Inflammatory macrophage treated with lipopolysaccharide for 1 hour (primary cell): Measurements from ENCODE around the gene PKP4.

Source experiments
- DNase-seq, 2 donors: peaks; one replicate each; pipeline ENCODE4 v3.0.0-alpha.2; 2020 to 2022

PKP4 gene

DNA sequence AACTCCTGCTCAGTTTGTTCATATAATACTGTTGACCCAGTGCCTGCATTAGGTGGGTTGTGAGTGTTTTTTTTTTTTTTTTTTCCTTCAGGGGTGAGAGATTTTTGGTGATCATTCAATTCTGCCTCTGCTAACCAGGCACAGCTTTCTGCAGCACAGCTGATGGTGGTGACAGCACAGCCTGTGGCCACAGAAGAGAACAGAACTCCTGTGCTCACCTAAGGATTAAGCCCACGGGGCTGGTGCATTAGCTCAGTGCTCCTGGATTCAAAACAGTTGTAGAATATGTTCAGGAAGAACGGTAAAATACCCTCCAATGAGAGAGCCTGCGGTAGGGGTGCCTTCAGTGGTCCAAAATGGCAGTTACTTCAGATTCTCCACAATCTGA is 42.0 kb downstream of the PKP4 start:
- no peak for DNase-seq

DNA sequence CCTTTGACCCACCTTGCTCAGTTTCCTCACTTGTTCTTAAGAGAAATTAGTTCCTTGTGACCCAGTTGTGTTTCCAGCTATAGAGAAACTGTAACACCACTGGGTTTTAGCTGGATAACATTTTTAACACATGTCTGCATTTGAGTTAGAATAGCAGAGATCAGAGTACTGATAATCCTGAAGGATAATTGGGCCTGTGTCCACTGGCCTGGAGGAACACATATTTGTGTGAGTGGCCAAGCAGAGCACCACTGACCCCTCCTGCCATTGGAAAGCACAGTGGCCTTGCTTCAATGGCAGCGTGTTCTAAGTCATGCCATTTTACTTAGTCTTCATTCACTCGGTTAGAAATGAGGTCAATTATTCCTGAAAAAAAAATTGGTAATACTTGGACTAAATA is 42.6 kb downstream of the PKP4 start:
- DNase-seq: no peak

GRCh38 chr2:158500333-158500732 is 43.6 kb downstream of the PKP4 start:
- no peak for DNase-seq

DNA sequence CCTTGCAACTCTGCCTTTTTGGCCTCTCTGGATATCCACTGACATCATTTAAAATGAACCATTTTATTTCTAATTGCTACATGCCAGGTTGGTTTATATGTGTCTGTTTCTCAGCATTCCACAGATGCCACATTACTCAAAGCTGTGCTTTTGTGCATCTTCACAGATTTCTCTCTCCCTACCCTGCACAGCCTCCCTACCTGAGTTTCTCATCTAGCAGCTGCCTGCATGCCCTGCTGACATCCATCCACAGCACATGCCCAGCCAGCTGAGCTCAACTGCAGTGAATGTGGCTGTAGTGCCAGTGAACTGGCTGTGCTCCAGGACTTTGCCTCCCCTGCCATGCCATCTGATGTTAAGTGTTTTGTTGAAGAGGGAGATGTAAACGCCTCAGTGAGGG is 44.5 kb downstream of the PKP4 start:
- no peak for DNase-seq

DNA sequence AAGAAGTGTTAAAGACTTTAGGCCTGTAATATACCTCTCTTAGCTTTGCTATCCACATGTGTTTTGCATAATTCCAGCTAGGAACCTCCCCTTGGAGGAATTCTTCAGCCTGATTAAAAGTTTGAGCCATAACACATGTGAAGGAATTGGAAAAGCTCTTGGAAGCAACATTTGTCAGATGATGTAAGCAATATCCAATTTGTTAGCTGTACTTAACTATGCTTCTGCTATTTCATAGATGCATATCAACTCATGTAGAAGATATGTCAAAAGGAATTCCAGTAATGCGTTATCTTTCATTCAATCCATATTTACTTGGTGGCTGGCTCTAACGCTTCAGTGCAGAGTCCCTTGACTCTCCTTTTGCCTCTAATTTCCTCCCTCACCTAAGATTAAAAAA is 46.2 kb downstream of the PKP4 start:
- no peak for DNase-seq

- no peak for DNase-seq
Measured at GRCh38 chr2:158504088-158504487, 47.3 kb downstream of the PKP4 start.

- DNase-seq: no peak
Measured at GRCh38 chr2:158505448-158505934, 48.7 kb downstream of the PKP4 start.

- DNase-seq: no peak
Measured at GRCh38 chr2:158507141-158507540, 50.4 kb downstream of the PKP4 start.

DNA sequence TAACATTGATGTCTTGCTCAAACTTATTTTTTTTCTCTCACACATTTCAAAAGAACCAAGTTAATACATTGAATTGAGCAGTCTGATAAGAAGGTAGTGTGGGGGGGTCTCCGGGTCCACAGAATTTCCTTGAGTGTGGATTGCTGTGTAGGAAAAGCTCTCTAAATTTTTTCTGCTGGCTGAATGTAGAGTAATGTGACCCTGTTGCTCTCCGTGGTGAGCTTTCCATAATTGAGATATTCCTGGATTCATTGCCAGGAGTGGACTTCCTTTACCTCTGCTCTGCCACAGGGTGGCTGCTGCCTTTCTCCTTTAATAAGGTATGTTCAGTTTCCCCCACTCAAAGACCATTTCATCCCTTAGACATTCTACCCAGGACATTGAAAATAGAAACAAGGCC is 50.9 kb downstream of the PKP4 start:
- DNase-seq: no peak

- no peak for DNase-seq
Measured at GRCh38 chr2:158509928-158510797, 53.4 kb downstream of the PKP4 start.

DNA sequence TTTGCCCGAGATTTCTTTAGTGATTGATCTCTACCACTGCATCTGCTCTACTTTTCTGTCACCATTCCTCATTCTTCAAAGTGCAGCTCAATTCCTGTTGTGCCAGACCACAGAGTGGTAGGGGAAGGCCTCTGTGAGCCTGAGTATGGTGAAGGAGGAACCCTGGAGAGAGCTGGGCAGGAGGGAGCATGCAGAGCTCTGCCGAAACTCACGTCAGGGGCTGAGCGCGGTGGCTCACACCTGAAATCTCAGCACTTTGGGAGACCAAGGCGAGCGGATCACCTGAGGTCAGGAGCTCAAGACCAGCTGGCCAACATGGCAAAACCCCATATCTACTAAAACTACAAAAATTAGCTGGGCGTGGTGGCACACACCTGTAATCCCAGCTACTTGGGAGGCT is 54.1 kb downstream of the PKP4 start:
- no peak for DNase-seq

GRCh38 chr2:158511706-158512105 is 55.0 kb downstream of the PKP4 start:
- DNase-seq: no peak

DNA sequence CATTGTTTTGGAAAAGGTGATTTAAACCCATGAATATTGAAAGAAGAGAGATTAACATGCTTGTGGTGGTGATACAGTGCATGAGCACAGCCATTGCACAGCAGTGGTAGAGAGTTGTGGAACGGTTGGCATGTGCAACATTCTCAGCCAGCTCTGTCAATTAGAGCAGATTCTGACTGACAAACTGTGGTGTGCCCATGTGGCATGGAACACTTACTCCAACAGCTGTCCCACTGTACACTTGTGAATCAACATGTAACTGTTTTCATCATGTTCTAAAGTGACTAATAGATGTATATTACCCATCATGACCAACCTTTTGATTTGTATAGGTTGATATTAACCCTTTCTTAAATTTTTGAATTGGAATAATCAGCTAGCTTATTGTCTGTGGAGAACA is 55.6 kb downstream of the PKP4 start:
- DNase-seq: no peak

- no peak for DNase-seq
Measured at GRCh38 chr2:158513841-158514240, 57.1 kb downstream of the PKP4 start.

DNA sequence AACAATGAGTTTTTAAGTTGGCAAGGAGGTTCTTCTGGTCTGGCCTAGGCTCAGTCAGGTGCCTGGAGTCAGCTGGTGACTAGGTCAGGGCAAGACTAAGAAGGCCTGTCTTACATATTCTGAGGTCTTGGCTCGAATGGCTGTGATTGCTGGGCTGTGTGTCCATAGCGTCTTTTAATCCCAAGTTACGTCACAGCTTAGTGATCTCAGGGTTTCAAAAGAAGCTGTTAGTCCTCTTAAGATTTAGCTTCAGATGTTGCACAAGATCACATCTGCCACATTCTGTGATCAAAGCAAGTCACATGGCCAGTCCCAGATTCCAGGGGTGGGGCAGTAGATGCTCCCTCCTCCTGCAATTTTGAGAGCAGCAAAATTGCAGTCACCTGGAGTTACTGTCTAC is 61.3 kb downstream of the PKP4 start:
- DNase-seq: peak; percentile 2 to 26

DNA sequence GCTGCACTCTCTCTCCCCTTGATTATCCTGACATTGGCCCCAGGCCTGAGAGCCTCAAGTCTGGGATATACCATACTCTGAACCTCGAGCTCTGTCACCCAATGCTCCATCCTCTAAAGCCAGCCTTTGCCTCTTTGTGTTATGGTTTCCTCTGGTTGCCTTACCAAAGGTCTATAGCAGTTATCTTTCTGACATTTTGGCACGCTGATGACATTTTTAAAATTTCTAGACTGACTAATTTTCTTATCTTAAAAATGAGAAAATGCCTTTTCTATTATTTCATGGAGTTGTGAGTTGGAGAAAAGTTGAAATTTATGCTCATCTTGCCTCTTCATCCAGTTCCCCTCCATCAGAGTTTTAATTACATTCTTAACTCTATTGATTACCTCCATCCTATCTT is 62.7 kb downstream of the PKP4 start:
- no peak for DNase-seq

- no peak for DNase-seq
Measured at GRCh38 chr2:158529379-158530259, 72.9 kb downstream of the PKP4 start.

DNA sequence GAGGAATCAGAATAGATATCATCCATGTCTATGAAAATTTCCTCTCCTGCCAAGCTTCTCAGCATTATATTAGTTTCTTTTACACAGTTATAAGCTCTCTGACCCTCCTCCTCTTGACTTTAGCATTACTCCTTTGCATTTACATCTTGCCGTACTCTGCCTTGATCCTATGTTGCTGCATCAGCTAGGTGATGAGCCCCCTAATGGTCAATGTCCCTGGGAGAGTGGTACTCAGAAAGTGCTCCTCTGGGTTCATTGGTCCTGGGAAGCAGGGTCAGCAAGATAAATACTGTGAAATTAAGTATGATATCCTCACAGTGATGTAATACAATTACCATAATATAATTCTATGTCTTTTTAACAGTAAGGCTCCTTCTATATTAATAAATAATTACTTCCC is 74.1 kb downstream of the PKP4 start:
- DNase-seq: no peak

DNA sequence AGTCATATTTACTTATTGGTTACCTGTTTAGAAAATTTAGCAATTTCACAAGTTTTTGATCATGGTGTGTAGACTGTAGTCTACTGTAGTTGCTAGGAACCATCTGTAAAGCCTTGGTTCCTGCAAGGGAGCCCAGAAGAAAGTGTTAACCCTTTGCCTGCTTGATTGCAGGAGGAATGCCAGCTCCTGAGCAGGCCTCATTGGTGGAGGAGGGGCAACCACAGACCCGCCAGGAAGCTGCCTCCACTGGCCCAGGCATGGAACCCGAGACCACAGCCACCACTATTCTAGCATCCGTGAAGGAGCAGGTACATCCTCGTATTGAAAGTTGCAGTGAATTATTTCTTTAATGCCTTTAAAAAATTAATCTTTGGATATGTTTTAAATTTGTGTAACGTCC is 76.3 kb downstream of the PKP4 start:
- no peak for DNase-seq

DNA sequence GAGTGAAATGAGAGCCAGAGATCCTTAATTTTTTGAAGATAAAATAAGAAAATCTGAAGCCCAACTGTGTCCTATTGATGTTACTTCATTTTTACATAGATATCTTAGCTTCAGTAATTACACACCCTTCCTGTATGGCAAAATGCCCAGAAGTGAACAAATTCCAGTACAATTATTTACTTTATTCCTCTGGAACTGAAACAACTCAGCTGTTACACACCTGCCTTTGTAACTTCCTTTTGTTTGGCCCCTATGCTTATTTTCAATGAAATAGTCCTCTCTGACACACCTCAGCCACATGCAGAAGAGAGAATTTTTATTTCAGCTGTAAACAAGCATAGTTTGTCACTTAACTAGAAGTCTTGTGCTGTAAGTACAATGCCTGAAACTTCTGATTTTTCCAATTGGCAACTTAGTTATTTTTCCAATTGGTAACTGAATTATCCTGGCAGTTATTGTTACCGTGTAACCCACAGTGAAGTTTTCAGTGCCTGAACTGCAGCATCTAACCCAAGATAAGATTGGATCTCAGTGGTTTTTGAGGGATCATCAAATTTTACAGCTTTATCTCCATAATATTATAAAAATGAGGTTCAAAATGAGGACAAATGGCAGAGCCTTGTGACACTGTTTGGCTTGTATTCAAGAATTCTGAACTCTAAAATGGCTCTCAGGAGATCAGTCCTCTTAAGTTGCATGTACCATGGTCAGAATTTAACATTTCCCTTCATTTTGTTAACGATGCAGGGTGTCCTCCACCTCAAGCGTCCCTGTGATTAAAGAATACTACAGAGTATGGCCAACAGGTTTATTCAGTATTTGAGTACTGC is 82.6 kb downstream of the PKP4 start:
- no peak for DNase-seq

DNA sequence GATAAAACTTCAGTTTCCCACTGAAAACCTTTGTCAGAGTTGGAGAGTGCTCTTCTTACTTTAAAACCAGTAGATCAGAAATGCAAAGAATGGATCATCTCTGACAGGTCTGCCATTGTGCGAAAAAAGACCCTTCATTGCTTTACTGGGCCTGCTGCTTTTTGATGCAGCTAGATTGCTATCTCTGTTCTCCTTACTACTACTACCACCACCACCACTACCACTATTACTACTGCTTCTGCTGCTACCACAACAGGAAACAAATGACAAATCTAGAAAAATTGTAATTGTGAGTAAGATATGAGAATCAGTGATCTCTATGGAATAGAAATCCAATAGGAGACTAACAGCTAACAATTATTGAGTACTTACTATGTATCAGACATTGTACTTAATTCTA is 85.8 kb downstream of the PKP4 start:
- DNase-seq: no peak

DNA sequence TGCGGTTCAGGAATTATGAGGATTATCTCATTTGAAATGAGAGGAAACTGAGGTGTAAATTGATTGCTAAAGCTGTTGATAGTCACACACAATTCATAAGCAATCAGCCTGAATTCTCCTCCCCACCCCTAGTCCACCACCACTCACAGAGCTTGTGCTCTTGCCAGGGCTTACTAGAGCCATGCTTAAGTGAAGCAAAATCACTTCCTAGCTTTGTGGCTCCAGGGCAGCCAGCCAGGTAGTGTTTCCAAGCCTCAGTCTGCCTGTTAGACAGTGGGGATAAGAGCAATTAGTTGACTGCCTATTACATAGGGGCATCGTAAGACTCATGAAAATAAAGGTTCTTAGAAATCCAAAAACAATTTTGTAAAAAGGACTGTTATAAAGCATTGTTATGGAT is 87.2 kb downstream of the PKP4 start:
- DNase-seq: no peak

- peak in 1 of 2 donors; percentile 1 for DNase-seq
Measured at GRCh38 chr2:158544998-158545397, 88.2 kb downstream of the PKP4 start.
